CD1c-positive myeloid dendritic cell (primary cell): ENCODE data around the gene ZFAND4.
"Not testable (repeated sequence)": the region's sequence is repeated elsewhere in the genome, so short reads cannot be mapped to it uniquely, and the experiment has no call there.

Experiments used
- DNase-seq: peaks from one replicate; pipeline ENCODE4 v3.0.0-alpha.2; 2016; ENCODE audit errors: extremely low spot score

The ZFAND4 gene

DNA sequence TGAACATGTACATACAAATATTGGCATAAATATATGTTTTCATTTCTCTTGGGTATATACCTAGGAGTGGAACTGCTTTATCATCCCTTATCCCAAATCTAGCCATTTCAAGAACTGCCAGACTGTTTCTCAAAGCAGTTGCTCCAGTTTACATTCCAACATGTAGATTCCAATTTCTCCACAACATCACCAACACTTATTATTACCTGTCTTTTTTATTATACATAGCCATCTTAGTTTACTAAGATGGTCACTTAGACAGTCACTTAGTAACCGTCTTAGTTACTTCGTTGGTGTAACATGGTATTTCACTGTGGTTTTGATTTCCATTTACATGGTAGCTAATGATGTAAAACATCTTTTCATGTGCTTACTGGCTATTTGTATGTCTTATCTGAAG lies 82.7 kb downstream of the ZFAND4 start:
- no peak for DNase-seq

DNA sequence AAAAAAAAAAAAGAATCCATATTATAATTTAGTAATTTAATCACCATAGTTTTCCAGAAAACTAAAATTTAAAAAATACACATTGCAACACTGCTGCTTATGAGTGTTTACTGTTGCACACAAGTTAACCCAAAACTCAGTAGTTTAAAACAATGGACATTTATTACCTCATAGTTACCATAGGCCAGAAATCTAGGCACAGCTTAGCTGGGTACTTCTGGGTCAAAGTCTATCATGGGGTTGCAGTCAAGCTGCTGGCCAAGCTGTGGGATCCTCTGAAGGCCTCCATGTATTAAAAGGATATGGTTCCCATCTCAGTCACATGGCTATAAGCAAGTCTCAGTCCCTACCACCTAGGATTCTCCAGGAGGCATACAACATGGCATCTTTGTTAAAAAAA lies 83.6 kb downstream of the ZFAND4 start:
- DNase-seq = no peak

DNA sequence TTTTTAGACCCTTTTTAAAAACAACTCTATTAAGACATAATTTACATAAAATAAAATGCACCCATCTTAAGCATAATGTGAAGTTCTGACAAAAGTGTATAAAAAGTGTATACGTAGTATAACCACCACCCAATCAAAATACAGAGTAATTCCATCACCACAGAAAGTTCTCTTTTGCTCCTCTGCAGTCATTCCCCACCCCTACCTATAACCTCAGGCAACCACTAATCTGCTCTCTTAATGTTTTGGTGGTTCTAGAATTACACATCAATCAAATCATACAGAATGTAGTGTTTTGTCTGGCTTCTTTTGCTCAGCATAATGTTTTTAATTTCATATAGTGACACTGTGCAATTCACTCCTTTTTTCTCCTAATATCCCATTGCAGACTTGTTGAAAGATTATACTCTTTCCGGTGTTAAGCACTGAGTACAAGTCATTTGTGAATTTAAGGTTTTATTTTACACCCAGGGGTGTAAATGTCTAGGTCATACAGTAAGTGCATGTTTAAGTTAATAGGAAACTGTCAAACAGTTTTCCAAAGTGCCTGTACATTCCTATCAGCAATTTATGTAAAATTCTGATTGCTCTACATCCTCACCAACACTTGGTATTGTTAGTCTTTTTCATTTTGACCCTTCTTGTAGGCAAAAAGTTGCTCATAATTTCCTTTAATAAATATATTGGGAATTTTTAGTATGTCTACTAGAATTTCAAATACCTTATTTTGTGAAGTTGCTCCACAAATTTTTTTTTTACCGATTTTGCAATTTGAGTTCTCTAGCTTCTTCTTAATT lies 86.3 kb downstream of the ZFAND4 start:
- DNase-seq = no peak

GRCh38 chr10:45585131-45585530 lies 87.4 kb downstream of the ZFAND4 start:
- no peak for DNase-seq

- DNase-seq = no peak
Observed at GRCh38 chr10:45582386-45582781, 90.2 kb downstream of the ZFAND4 start.

DNA sequence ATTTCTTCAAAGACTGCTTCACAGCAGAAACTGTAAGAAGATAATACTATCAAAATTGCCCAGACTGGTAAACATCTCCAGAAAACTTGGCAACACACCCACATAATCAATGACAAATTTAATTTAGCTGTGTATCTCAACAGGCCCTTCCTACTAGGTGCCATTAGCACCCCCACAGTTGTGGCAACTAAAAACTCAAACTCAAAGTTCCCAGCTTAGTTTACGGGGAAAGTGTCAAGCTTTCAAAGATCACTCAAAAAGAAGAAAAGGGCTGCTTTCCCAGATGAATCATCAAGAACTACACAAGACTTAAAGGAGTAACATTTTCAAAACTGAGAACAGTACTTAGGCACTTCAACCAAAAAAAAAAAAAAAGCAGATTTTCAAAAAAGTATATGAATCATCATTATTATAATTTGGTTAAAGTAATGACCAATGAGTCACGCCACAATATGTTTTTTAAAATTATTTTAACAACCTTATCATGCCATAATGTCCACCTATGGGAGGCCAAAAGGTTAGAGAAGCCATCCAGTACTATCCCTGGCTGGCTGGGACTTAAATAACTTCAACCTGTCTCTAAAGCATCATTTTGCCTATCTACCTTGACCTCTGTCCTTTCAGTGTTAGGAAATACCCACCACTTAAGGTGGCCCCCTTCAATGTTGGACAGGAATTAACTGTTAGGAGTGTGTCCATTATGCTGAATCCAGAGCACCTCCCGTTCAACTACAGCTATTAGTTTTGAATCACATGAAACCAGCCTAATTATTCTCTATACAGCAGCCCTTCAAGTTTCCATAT lies 90.8 kb downstream of the ZFAND4 start:
- DNase-seq = no peak

DNA sequence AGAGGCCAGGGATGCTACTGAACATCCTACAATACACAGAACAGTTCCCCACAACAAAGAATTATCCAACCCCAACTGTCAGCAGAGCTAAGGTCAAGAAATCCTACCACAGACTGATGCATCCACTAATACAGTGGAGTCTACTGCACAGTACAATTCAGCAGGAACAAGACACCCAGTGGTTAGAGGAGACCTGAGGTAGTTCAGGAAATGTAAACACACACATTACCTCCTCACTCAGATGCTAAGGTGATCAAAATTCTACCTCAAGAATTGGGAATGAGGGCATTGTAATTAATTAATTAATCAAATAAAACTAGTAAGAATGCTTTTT lies 91.4 kb downstream of the ZFAND4 start:
- DNase-seq = no peak

GRCh38 chr10:45580371-45581215 lies 92.0 kb downstream of the ZFAND4 start:
- no peak for DNase-seq

GRCh38 chr10:45578384-45578971 lies 94.1 kb downstream of the ZFAND4 start:
- DNase-seq = no peak

DNA sequence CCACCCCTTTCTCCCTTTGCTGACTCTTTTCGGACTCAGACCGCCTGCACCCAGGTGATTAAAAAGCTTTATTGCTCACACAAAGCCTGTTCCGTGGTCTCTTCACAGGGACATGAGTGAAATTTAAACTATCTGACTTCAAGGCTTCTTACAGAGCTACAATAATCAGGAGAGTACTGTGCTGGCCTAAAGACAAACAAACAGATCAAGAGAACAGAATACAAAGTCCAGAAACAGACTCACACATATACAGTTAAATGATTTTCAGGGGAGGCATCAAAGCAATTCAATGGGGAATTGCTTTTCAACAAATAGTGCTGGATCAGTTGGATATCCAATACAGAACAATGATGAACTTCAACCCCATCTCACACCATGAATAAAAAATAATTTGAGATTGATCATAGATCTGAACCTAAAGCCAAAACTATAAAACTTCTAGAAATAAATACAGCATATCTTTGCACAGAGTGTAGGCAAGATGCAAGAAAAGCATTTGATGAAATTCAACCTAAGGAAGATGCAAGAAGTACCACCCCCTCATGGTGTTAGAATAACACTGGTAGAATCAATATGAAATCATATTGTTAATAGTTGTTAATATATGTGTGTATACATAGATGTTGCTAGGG lies 96.5 kb downstream of the ZFAND4 start:
- DNase-seq = no peak

DNA sequence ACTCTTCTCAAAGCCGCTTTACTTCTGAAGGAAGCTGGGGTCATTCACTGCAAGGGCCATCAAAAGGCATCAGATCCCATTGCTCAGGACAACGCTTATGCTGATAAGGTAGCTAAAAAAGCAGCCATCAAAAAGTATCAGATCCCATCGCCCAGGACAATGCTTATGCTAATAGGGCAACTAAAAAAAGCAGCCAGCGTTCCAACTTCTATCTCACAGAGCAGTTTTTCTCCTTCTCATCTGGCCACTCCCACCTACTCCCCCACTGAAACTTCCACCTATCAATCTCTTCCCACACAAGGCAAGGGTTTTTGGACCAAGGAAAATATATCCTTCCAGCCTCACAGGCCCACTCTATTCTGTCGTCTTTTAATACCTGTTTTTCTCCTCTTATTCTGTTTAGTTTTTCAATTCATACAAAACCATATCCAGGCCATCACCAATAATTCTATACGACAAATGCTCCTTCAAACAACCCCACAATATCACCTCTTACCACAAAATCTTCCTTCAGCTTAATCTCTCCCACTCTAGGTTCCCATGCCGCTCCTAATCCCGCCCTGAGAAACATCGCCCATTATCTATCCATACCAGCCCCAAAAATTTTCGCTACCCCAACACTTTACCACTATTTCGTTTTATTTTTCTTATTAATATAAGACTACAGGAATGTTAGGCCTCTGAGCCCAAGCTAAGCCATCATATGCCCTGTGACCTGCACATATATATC lies 97.4 kb downstream of the ZFAND4 start:
- not testable (repeated sequence) for DNase-seq

GRCh38 chr10:45569471-45569870 lies 103.1 kb downstream of the ZFAND4 start:
- DNase-seq = no peak

DNA sequence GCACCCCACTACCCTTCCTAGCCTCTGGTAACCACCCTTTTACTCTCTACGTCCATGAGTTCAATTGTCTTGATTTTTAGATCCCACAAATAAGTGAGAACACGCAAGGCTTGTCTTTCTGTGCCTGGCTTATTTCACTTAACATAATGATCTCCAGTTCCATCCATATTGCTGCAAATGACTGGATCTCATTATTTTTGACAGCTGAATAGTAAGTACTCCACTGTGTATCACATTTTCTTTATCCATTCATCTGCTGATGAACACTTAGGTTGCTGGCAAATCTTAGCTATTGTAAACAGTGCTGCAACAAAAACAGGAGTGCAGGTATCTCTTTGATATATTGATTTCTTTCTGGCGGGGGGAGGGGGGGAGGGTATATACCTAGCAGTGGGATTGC lies 106.2 kb downstream of the ZFAND4 start:
- no peak for DNase-seq
